Measurements from ENCODE around the gene VSIG10L2.

- TF ChIP-seq E2F6 (IDR thresholded peaks at IDR 0.05; ENCODE audit: borderline replicate concordance, low read depth) (no peak), HEYL (CRISPR knock-in tag; IDR thresholded peaks at IDR 0.05) (no peak), CBX8 (IDR thresholded peaks at IDR 0.05) (no peak), CTCF (IDR thresholded peaks at IDR 0.05) (no peak), EP300 (IDR thresholded peaks at IDR 0.05) (no peak), JUN (IDR thresholded peaks at IDR 0.05) (no peak), BCL3 (IDR thresholded peaks at IDR 0.05) (no peak), POLR2A (IDR thresholded peaks at IDR 0.05; ENCODE audit: low read length) (no peak), CHD2 (IDR thresholded peaks at IDR 0.05; ENCODE audit: low read length, partially characterized antibody) (no peak)
These were observed 10.1 kb upstream of the VSIG10L2 start for GRCh38 chr11:125935618-125936199.
